Spleen (tissue), 7 donors: ENCODE measurements around the gene SUMO3.

Source experiments
- CTCF ChIP-seq, 11 experiments: fragments of 200-600 bp in 7 of 11; fragments of 450-650 bp in 4 of 11; sonication (generic) in 4 of 11; IDR thresholded peaks in 8 of 11; conservative IDR thresholded peaks in 3 of 11; 1 replicate in 7 of 11; 2 replicates in 4 of 11; pipeline versions ENCODE4 v1.4.0 to v1.8.0; 2016 to 2021; ENCODE audit warnings: antibody characterized with exemption in 11 of 11, inconsistent platforms in 4 of 11, mild to moderate bottlenecking in 1 of 11
- POLR2A ChIP-seq, 3 donors: fragments of 450-650 bp; IDR thresholded peaks; one replicate each; pipeline ENCODE4 v1.5.1; 2017; ENCODE audit warnings: antibody characterized with exemption in 3 of 3, mild to moderate bottlenecking in 1 of 3
- donor health status: DM: no; HTN: no; CAD: no; lungs with moderate emphysema.
- donor health status: DM: no; HTN: no; CAD: no.
- donor health status: DM: no; HTN: no; CAD: no.

GRCh38 chr21:44835647-44835973 is 17.7 kb upstream of the SUMO3 start:
- TF ChIP-seq CTCF (IDR thresholded peaks at IDR 0.05 in 8 of 11, conservative IDR thresholded peaks at IDR 0.05 in 3 of 11) (no peak), POLR2A (IDR thresholded peaks at IDR 0.05) (no peak)
